GM12865 (cell line): ENCODE measurements around the gene ZNF836.
A peak's percentile ranks its signal among the peaks of the same experiment; 100 is the strongest.

Source experiments
- DNase-seq: peaks from one replicate; pipeline ENCODE4 v3.0.0; 2010; ENCODE audit warnings: low read depth
- H3K4me3 ChIP-seq: 2 replicates; pipeline ENCODE4 v1.5.1; 2011; ENCODE audit warnings: mild to moderate bottlenecking, low read depth, low read length, control low read depth
- TF ChIP-seq, protein P1 (sequence below): IDR thresholded peaks from 2 replicates; pipeline ENCODE4 v1.5.1; 2011; ENCODE audit warnings: low read length, control low read depth, low read depth, inconsistent platforms; ENCODE audit not compliant: insufficient read depth; ENCODE audit errors: missing control alignments

ZNF836 gene

GRCh38 chr19:52155596-52156359, 15.6 kb downstream of the ZNF836 start:
- TF ChIP-seq, protein P1, sequence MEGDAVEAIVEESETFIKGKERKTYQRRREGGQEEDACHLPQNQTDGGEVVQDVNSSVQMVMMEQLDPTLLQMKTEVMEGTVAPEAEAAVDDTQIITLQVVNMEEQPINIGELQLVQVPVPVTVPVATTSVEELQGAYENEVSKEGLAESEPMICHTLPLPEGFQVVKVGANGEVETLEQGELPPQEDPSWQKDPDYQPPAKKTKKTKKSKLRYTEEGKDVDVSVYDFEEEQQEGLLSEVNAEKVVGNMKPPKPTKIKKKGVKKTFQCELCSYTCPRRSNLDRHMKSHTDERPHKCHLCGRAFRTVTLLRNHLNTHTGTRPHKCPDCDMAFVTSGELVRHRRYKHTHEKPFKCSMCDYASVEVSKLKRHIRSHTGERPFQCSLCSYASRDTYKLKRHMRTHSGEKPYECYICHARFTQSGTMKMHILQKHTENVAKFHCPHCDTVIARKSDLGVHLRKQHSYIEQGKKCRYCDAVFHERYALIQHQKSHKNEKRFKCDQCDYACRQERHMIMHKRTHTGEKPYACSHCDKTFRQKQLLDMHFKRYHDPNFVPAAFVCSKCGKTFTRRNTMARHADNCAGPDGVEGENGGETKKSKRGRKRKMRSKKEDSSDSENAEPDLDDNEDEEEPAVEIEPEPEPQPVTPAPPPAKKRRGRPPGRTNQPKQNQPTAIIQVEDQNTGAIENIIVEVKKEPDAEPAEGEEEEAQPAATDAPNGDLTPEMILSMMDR, result no peak
- H3K4me3 ChIP-seq, result no peak overlapping the region
- no peak for DNase-seq

DNA sequence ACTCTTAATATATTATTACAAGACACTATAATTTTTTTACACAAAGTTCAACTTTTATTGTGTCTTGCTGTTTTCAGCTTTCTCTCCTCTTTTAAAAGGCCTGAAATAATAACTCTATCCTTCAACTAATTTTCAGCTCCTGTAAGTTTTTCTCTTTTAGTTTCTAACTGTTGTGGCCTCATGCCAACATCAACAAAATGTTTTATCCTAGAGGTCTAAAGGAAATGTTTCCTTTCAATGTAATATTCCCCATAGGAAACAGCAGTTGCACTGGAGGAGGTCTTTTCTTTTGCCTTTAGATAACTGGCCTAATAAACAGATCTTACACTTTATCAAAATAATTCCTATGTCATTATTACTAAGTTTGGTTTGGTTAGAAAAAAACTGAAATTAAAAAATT, 23.2 kb downstream of the ZNF836 start:
- no peak for DNase-seq
- TF ChIP-seq, protein P1, result no peak
- H3K4me3 ChIP-seq, result no peak overlapping the region

DNA sequence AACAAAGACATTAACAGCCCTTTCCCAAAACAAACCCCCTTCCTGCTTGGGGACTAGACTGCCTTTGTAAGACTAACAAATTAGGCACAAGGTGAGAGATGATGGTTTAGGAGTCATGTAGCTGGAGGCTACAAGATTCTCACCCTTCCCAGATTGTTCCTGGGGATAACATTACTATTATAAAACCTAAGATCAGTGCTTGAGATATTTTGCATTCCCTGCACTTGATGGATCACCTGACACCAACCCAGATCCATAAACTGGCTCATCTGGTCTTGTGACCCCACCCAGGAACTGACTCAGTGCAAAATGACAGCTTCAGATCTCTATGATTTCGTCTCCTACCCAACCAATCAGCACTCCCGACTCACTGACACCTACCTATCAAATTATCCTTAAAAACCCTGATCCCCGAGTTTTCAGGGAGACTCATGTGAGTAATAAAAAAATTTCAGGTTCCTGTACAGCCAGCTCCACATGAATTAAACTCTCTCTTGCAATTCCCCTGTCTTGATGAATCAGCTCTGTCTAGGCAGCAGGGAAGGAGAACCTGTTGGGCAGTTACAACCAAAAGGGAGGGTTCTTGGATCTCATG, 29.3 kb downstream of the ZNF836 start:
- H3K4me3 ChIP-seq, result no peak overlapping the region
- TF ChIP-seq, protein P1, result no peak
- no peak for DNase-seq

DNA sequence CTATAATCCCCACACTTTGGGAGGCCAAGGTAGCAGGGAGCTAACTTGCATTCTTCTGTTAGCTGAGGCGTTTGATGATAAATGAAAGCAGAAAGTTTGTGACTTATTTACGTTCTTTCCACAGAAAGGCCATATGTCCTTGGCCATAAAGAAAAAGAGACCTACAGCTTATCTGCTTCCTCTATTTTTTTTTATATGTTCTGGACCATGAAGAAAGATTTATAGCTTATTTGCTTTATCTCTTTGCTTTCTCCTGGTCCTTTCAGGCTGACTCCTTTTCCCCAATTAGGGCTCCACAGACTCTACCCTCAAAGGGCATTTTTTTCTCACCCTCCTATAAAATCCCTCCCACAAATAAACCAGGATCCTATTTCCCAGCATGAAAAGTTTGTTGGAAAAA, 30.2 kb downstream of the ZNF836 start:
- no peak for DNase-seq
- H3K4me3 ChIP-seq, result no peak overlapping the region
- TF ChIP-seq, protein P1, result no peak

DNA sequence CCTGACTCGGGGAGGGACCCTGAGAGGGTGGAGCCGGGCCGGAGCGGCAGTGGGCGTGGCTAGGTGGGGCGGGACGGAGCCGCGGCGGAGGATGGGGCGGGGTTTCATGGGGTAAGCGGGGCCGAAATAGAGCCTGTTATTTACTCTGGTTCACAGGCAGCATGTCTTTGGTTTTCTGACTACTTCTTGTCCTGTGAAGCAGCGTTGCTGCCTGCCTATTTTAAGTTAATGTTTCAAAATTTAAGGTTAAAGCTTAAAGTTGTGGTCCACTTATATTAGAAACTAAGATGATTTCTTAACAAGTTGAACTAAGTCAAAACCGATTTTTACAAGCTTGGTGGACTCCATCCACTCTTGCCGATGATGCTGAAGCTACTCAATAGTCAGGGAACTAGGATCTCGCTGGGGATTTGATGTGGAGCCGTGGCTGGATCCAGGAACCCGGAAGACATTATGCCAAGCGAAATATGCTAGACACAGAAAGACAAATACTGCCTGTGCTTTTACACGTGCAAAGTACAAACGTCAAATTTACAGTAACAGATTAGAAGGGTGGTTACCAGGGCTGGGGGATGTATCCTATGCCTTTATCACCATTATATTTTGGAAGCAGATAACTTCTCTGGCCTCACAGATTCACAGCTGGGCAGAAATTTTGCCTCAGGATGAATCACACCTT, 31.2 kb downstream of the ZNF836 start:
- TF ChIP-seq, protein P1, result no peak
- no peak for DNase-seq
- H3K4me3 ChIP-seq, result peak overlapping the region; percentile 10; the same call in 1 of the 2 replicates

GRCh38 chr19:52139252-52140031, 32.0 kb downstream of the ZNF836 start, which contains the start of gene ZNF616:
TSS of gene ZNF616 (minus strand) at chr19:52139938. CDS start at chr19:52130512, 9,426 bp downstream.
- TF ChIP-seq, protein P1, result peak; percentile 83
- peak within 1 kb of the TSS; percentile 97 for H3K4me3 ChIP-seq
- DNase-seq, result peak; percentile 96
